HG03432 (cell line): ENCODE data around the gene FAU.

ENCODE experiments used
- ATAC-seq: cut with Tn5 transposase; IDR thresholded peaks from one replicate; pipeline ENCODE4 v1.9.1; 2021; ENCODE audit warnings: mild to moderate bottlenecking, moderate library complexity; ENCODE audit not compliant: unreplicated experiment

FAU gene

DNA sequence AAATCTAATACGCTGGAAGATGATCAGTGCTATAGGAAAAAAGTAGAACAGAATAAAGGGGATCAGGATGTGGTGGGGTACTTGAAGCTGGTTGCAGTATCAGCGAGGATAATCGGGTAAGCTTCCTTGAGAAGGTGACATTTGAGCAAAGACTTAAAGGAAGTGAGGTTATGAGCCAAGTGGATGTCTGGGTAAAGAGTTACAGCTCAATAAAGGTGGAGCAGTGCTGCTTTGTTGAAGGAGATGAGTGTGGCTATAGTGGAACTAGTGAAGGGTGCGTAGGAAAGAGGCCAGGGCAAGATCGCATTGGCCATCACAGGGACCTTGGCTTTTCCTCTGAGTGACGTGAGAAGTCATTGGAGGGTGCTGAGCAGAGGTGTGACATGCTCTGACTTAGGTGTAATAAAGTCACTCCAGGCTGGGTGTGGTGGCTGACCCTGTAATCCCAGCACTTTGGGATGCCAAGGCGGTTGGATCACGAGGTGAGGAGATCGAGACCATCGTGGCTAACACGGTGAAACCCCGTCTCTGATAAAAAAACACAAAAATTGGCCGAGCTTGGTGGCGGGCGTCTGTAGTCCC is 14.7 kb upstream of the FAU start:
- no peak for ATAC-seq

DNA sequence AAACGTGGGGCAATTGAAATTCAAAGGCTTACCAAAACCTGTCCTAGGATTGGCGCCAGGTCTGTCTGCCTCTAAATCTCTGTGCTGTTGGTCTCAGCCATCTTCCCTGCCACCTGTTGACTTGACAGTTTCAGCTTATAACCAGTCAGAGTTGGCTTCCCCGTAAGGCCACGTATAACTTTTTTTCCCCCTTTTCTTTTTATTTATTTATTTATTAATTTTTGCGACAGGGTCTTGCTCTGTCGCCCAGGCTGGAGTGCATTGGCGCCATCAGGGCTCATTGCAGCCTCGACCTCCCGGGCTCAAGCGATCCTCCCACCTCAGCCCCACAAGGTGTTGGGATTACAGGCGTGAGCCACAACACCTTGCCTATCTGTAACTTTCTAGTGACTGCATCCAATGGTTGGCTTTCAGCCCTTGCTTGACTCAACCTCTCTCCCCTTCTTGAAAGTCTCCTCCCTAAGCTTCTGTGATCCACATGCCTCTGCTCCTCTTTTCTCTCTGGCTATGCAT is 13.8 kb upstream of the FAU start:
- ATAC-seq, result no peak

DNA sequence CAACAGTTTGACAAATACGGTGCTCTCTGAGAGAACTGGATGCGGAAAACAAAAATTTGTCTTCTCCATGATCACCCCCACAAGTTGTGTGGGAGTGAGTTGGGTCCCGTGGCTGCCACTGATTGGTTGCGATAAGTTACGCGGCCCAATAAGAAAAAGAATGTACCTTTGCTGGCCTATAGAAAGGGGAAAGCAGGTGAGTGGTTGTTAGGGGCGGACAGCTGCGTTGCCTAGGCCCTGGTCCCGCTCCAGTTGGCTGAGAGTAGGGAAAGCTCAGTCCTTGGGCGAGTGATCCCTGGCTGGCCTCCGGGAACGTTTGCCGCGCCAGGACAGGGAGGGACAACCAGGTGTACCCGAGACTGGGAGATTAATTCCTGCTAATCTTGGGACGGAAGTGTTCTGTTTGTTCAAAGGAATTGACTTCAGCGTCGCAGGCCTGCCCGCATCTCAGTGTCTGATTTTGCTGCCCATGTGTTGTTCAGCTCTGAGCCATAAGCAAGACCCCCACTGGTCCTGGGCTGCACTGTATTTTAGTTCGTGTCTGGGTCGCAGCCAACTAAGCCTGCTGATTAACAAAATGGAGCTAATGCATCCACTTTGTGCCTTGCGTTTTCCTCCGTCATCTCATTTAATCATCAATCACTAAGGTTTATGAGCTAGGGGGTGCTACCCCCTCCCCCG is 13.2 kb upstream of the FAU start:
- ATAC-seq, result peak; percentile 68

DNA sequence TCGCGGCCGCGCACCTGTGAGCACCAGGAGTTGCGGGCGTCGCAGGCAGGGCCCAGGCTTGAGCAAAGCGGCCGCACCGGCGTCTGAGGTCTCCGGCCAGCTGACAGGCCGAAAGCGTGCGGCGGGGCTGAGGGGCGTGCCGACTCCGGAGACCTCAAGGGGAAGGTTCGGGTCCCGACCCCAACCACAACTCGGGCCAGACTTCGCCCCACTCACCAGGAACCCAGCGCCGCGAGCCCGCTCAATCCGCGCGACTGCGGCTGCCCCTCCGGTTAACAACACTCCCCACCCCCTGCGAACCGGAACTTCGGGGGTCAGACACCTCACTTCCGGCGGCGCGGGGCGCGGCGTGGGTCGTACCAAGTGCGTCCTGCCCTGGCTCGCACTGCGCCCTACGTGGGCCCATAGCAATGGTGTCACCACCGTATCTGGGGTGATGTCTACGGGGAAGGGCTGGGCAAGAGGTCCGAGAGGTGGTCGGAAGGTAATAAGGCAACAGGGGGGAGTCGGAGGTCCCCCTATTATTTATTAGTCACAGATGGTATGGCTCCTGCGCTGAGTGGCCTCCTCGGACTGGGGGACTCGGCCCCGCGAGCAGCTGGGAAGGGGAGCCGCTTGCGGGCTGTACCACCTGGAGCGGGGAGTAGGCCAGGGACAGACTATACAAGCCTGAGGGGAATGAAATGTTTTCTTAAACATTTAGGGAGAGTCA is 12.5 kb upstream of the FAU start, which contains the start of gene SYVN1:
Gene SYVN1 (minus strand): TSS at position 280 of the 712 bp plus-strand sequence. CDS start 918 bp downstream, outside the sequence.
- peak; percentile 66 for ATAC-seq

DNA sequence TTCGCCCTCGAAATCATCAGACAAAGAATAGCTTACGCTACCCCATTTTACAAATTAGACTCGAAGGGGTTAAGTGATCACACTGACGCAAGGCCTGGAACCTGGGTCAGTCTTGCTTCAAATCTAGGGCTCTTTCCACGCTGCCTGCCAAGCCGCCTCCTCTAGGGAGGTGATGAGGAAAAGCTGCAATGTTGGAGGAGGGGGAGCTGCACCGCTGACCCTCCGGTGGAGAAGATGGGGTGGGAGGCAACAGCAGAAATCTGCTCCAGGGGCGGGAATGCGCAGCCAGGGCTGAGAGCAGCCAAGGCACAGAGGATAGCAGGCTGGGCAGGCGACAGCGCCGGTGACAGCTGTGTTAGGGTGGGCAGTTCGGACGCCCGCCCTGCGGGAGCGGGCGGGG is 11.8 kb upstream of the FAU start:
- ATAC-seq, result no peak

DNA sequence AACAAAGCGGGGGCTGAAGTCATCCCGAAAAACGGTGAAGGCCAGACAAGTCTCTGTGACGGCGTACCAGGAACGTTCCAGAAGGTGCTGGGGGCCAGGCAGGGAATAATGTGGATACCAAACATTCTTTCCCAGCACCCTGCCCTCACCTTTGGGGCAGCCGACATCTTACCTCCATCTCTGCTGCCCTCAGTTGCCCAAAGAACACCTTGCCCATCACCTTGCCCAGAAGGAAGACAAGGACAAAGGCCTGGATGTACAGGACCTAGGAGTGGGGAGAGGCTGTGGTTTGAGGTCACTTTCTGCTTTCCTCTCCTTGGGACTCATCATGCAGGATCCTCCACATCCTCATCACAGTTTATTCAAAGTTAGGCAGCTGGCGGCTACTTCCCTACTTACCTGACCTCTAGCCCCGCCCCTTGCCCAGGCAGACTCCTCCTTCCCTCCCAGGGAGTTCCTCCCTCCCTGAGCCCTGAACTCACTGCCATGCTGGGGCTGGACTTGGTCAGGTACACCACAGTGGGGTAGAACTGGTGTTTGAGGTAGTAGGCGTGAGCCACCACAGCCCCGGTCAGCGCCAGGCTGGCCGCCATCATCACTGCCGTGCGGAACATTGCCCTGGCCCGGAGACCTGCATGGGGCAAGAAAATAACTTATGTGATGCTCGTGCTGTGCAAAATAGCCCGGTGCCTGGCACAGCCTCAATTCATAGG is 11.2 kb upstream of the FAU start:
- ATAC-seq, result no peak

DNA sequence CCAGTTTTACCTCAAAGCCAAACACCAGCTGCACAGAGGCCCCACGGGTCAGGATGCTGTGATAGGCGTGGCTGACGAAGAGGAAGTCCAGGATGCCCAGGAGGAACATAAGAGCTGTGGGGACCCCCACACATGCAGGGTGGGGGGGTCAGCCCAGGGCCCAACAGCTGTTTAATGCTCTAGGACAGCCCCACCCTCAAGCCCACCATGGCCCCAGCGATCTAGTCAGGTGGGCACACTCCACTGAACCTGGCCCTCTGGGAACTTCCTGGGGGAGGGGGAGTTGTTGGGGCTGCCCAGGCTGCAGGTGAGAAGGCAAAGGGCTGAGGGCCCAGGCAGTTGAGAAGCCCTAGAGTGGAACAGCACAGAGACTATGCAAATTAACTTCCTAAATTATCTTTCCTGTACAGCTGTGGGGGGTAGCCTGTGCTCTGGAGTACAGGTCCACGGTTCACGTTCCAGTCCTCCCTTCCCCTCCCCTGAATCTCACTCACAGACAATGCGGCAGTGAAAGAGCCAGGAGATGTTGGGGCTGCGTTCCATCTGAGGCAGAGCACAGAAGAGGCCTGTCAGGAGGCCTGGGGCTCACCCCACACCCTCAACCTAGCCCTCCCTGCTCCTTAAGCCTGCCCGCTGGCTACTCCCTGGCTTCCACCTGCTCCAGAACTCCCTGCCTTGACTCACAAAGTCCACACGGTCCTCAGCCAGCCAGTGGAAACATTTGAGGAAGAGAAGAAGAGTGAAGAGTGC is 10.5 kb upstream of the FAU start:
- ATAC-seq, result peak; percentile 33

DNA sequence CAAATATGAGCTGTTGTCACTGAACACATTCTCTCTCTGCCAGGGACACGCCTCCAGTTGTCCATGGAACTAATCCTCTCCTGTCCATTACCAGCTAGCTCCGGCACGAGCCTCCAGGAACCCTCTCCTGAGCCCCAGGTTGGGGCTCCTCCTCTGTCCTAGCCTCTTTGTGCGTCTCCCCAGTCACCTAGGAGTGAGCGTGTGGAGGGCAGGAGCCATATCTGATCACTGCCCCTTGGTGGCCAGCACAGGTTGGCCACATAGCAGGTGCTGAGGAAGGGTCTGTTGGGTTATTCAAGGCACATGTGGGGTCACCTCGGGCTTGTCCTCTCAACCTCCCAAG is 9.9 kb upstream of the FAU start:
- no peak for ATAC-seq

DNA sequence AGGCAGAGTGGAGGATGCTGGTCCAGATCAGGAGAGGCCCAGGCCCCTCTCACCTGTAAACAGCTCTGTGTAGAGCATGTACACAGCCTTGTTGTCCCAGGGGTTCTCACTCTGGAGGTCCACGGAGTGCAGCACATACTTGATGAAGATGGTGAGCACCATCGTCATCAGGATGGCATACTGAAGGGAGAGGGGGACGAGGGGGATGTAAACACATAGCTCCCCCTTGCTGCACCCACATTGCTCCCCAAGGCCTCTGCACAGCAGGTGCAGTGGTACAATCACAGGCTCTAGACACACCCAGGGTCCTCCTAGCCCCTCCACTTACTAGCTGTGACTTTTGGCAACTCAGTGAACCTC is 9.5 kb upstream of the FAU start:
- no peak for ATAC-seq

DNA sequence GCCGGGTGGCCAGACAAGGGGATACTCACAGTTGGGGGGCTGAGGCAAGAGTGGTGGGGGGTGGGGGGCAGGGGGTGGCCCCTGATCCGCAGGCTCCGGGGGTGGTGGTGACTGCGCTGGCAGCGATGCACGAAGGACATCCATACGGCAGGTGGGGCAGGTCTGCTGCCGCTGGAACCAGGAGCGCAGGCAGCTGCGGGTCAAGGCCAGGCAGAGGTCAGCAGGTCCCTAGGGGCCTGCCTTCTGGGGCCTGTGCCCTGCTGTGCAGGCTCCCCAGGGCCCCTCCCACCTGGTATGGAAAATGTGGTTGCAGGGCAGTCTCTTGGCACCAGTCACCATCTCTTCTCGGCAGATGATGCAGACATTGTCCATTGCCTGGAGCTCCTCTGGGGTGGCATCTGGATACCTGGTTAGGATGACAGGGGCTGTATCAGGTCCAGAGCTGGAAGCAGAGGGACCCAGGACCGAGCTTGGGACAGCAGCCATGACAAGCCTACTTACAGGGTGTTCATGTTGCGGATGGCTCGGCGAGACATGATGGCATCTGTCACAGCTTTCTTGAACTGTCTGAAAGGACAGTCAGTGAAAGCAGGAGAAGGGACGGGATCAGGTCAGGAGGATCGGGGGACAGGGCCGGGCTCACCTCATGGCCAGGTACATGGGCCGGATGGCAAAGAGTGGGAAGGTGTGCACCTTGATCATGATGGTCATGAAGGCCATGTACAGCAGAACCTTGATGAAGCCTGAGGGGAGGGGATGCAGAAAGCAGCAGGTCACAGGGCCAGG is 8.9 kb upstream of the FAU start:
- ATAC-seq, result no peak

DNA sequence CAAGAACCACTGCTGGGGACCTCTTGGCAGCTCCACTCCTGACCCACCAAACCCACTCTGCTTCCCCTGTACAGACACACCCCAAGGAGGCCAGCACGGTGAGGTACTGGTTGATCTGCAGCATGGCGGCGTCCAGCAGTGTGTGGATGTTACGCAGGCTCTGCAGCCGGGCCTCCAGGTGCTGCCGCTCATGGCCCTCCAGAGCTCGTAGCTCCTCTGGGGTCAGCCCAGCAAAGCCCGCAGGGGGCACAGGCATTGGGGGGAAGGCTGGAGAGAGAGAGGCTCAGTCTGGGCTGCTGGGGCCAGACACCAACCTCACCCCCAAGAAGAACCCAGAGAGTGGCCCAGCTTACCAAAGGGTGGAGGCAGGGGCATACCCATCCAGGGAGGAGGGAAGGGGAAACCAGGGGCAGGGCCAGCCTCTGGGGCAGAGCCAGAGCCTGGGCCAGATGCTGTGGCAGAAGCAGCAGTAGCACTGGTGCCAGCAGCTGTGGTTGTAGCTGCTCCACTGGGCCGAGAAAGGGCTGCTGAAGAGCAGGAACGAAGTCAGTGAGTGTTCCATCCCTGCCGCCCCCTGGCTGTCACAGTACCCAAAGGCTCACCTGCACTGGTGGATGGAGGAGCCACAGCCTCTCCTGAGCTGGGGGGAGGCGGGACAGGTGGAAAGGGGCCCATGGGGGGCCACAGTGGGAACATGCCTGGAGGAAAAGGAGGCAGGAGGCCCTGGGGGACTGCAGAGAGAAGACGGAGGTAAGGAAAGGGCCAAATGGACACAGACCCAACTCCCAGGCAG is 7.9 kb upstream of the FAU start:
- ATAC-seq, result no peak

DNA sequence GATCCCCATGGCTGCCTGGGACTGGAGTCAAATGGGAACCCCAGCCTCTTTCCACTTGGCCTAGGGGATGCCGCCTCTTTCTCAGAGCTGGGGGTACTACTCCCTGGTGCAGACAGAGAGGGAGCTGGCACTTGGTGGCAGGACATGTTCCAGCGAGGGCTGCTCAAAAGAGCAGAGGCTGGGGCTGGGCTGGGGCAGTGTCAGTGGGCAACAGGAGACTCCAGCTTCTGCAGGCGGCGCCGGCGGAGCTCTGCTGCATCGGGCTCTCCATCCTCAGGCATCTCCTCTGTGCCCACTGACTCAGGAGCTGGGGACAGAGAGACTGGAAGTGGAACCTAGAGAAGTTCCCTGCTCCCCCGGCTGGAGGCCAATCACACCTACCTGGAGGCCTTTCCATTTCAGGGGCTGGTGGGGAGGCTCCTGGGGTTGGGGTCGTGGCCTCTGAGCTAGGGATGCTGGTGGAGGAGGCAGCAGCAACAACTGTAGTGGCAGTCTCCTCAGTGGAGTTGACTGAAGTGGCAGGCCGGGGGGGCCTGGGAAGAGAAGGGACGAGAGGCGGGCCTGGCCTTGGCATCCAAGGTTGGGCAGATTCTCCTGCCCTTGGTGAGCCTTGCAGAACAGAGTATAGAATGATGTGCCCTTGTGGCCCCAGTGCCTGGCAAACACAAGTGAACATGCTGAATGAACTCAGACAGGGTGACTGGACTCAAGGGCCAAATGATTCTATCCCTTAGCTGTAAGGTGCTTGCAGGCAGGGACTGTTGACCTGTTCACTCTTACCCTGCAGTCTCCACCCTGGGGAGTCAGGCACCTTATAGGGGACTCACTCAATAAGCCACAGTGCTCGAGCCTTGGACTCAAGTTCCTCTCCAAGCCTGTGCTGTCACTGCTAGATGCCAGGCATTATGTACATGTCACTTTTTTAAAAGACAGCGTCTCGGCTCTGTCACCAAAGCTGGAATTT is 6.5 kb upstream of the FAU start:
- ATAC-seq, result no peak

DNA sequence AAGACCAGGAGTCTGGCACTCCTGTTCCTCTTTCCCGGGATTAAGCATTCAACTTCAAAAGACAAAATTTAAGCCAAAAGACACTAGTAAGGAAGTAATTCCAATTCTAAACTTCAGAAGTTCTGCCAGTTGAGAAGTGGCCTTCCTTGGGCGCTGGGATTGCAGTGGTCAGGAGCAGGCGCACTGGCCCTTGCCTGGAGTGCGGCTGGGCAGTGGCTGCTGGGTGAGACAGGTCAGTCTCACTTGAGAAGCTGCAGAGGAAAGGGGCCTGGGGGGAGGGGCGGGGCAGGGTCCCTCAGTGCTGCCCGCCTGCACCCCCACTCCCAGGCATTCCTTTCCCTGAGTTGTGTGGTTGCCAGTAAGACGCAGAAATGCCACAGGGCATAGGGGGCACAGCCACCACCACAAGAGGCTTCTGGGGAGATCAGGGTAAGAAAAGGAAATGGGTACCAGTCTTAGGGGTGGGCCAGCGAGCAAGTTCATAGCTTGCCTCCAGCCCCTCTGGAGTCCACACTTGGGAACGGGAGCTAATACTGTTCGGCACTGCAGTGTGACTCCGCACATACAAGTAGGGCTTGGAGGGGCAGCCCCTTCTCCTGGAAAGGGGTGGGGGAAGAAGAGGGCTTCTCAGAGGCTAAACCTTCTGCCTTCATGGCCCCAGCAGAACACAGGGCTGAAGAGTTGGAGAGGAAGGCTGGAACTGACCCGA is 5.7 kb upstream of the FAU start:
- no peak for ATAC-seq

DNA sequence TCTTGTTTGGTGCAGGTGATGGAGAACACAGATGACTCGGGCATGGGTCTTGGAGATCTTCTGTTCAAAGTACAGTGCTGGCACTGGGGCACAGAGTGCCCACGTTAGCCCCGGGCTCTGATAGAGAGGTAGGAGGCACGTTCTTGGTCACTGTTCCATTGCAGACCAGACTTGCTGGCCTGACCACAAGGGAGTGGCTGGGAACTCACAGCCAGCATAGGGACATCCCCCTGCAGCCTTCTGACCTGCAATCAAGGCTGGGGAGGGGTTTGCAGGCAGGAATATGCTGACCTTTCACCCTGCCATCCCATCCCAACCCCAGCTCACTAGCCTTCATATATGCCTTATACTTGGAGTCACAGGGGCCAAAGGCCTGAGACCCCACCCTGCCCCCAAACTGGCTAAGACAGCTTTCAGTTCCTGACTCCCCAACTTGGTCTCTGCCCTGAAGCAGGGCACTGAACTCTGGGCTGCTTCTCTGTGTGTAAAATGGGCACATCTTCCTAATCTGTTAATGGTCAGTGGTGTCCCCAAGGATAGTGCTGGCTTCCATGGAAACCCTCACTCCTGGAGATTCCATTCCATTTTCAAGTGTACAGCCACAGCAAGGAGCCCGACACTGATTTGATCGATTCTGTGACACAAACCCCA is 4.8 kb upstream of the FAU start:
- no peak for ATAC-seq

DNA sequence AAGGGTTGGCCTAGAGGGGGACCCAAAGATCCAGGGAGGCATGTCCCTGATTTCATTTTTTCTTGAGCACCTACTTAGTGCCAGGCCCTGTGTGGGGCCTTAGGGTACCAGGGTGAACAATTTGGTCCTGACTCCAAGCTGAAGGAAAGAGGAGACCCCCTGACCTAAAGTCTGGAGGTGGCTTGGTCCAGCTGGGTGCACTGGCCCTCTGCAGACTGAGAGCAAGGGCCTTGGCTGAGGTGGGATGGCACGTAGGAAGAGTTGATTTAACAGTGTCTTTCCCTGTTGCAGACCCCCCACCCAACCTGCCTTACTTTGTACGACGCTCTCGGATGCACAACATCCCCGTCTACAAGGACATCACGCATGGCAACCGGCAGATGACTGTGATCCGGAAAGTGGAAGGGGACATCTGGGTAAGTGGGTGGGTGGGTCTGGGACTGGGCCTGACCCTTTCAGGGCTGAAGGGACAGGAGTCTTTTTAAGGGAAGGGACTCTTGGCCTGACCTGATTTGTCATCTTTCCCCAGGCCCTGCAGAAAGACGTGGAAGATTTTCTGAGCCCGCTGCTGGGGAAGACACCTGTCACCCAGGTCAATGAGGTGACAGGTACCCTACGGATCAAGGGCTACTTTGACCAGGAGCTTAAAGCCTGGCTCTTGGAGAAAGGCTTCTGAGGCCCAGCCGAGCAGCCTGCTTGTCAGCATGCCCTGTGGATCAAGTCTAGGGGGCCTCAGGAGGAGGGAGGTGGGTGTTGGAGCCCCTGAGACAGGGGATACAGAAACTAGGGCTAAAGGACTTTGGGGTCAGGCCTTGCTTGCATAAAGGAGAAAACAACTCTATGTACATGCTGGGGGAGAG is 3.5 kb upstream of the FAU start:
- no peak for ATAC-seq
